Natural killer cell (primary cell): Measurements from ENCODE around the gene F11. TPM values are rescaled to one million over a fixed set of nuclear protein-coding genes. Genes with fewer than 3 reads are reported as not detected.

Experiments
- ATAC-seq, 3 donors: fragments of 150-1000 bp in 2 of 3; fragments of 200-7000 bp in 1 of 3; cut with Tn5 transposase; 1 replicate in 1 of 3; 2 replicates in 2 of 3; pipeline ENCODE4 v1.10.0; 2021; ENCODE audit warnings: mild to moderate bottlenecking in 2 of 3, moderate library complexity in 2 of 3
- DNase-seq, 2 donors: peaks; one replicate each; pipeline versions ENCODE4 v3.0.0 to v3.0.0-alpha.2; 2013 to 2021; ENCODE audit warnings: mixed read lengths in 1 of 2
- H3K27ac ChIP-seq: one replicate; pipeline ENCODE4 v1.5.1; 2013; ENCODE audit warnings: mild to moderate bottlenecking, low read length
- H3K27me3 ChIP-seq: one replicate; pipeline ENCODE4 v1.6.1; 2013; ENCODE audit warnings: low read length; ENCODE audit not compliant: control insufficient read depth, insufficient read depth
- H3K36me3 ChIP-seq: one replicate; pipeline ENCODE4 v1.6.1; 2013; ENCODE audit warnings: low read length; ENCODE audit not compliant: control insufficient read depth, insufficient read depth
- H3K4me1 ChIP-seq: one replicate; pipeline ENCODE4 v1.6.1; 2013; ENCODE audit warnings: low read length; ENCODE audit not compliant: control insufficient read depth, insufficient read depth
- H3K4me3 ChIP-seq: one replicate; pipeline ENCODE4 v1.5.1; 2013; ENCODE audit warnings: low read length
- H3K9me3 ChIP-seq: one replicate; pipeline ENCODE4 v1.6.1; 2013; ENCODE audit warnings: low read length; ENCODE audit not compliant: control insufficient read depth, insufficient read depth
- H3K27ac Mint-ChIP-seq, 2 donors: one replicate each; pipeline ENCODE4 v1.8.0; 2022; ENCODE audit warnings: mild to moderate bottlenecking in 2 of 2, mixed read lengths in 2 of 2, moderate library complexity in 1 of 2
- H3K27me3 Mint-ChIP-seq, 2 donors: one replicate each; pipeline ENCODE4 v1.8.0; 2022; ENCODE audit warnings: low read depth in 2 of 2, mixed read lengths in 2 of 2
- H3K36me3 Mint-ChIP-seq: one replicate; pipeline ENCODE4 v1.8.0; 2022; ENCODE audit warnings: mixed read lengths
- H3K4me1 Mint-ChIP-seq, 2 donors: one replicate each; pipeline ENCODE4 v1.8.0; 2022; ENCODE audit warnings: mixed read lengths in 2 of 2
- H3K4me3 Mint-ChIP-seq: one replicate; pipeline ENCODE4 v1.8.0; 2022; ENCODE audit warnings: mild to moderate bottlenecking, moderate library complexity, mixed read lengths
- H3K9me3 Mint-ChIP-seq, 2 donors: one replicate each; pipeline ENCODE4 v1.8.0; 2022; ENCODE audit warnings: mixed read lengths in 2 of 2
- WGBS: methylation state at CpG from one replicate; pipeline ENCODE4 v1.1.7; 2013; ENCODE audit warnings: missing lambda C conversion rate; ENCODE audit not compliant: insufficient coverage; 5-methylcytosine and 5-hydroxymethylcytosine counted together
- intact Hi-C: fragments of 100-400 bp; cut with micrococcal nuclease; formaldehyde crosslinking; loops from one replicate; pipeline ENCODE4 v1.14.2; 2022
- total RNA-seq, 4 donors: library from RNA; stranded (reverse); fragments of 120-200 nt in 1 of 4; gene quantifications; one replicate each; pipeline versions ENCODE4 v1.2.3 to v1.2.4, GENCODE V29; 2013 to 2022
- TF ChIP-seq, protein P1 (sequence below): fragments of 200-600 bp; IDR thresholded peaks from one replicate; pipeline ENCODE4 v1.8.0; 2022; ENCODE audit warnings: antibody characterized with exemption

The F11 gene
- total RNA-seq, 3 donors from 2014 or later (not counting 1 experiment from before 2014, with no cell fraction given), result 0.68 to 1.1 TPM; not detected in 1

DNA sequence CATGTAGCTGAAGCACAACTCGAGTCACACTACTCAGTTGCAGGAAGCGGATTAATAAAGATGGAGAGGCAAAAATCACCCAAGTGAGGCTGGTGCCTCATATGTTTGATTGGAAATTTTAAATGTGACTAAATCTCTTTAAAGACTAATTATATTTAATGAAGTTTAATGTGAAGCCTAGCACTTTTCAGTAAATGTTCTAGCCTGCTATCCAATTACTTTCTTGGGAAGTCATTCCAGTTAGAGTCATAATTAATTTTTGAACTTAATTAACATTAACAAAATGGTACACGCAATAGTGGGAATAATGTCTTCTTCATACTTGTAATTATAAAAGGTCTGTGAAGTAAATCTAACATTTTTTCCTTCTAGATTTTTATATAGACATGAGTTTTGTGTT lies 20.6 kb downstream of the F11 start:
- H3K27ac ChIP-seq, result no peak overlapping the region
- H3K9me3 Mint-ChIP-seq, result no peaks in the 10 kb centered on the region
- no peak for DNase-seq
- intact Hi-C loops, result no loop called here
- H3K36me3 ChIP-seq, result no peaks in the 10 kb centered on the region
- H3K36me3 Mint-ChIP-seq, result no peaks in the 10 kb centered on the region
- H3K27me3 ChIP-seq, result no peaks in the 10 kb centered on the region
- 86% methylated on average over 2 of the region's 3 CpGs for WGBS
- no peak for ATAC-seq
- no peak overlapping the region for H3K4me3 Mint-ChIP-seq
- no peak overlapping the region for H3K27ac Mint-ChIP-seq
- no peak overlapping the region for H3K4me3 ChIP-seq
- TF ChIP-seq, protein P1, sequence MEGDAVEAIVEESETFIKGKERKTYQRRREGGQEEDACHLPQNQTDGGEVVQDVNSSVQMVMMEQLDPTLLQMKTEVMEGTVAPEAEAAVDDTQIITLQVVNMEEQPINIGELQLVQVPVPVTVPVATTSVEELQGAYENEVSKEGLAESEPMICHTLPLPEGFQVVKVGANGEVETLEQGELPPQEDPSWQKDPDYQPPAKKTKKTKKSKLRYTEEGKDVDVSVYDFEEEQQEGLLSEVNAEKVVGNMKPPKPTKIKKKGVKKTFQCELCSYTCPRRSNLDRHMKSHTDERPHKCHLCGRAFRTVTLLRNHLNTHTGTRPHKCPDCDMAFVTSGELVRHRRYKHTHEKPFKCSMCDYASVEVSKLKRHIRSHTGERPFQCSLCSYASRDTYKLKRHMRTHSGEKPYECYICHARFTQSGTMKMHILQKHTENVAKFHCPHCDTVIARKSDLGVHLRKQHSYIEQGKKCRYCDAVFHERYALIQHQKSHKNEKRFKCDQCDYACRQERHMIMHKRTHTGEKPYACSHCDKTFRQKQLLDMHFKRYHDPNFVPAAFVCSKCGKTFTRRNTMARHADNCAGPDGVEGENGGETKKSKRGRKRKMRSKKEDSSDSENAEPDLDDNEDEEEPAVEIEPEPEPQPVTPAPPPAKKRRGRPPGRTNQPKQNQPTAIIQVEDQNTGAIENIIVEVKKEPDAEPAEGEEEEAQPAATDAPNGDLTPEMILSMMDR, result no peak
- no peaks in the 10 kb centered on the region for H3K4me1 Mint-ChIP-seq
- no peaks in the 10 kb centered on the region for H3K4me1 ChIP-seq
- H3K9me3 ChIP-seq, result no peaks in the 10 kb centered on the region
- H3K27me3 Mint-ChIP-seq, result peaks cover 0 to 7% of the 10 kb centered on the region in 2 donors

DNA sequence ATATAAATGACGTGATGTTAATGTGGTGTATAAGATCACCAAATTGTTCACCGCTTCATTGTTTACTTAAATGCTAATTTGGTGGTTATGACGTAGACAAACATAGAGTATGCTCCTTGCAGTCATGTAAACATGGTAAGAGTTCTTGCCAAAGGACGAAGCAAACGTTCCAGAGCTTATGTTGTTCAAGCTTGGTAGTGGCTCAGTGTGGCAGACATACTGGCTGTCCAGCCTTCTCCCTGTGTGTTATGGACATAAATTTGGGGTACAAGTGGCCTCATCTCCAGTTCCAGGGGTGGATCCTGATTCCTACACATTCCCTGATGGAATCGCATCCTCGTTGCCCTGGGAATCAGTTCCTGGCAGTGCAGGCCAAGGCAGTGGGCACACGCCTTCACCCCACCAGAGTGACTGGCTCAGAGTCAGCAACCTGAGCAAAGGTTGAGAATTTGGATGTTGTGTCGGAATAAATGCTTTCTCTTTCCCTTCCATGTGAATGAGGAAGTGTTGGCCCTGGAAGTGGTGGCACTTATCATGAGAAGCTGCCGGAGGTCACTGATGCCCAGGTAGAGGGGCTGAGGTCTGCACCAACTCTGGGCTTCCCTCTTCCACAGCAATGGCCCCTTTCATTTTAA lies 25.4 kb downstream of the F11 start:
- H3K4me1 Mint-ChIP-seq, result no peaks in the 10 kb centered on the region
- no peak overlapping the region for H3K4me3 Mint-ChIP-seq
- H3K9me3 Mint-ChIP-seq, result no peaks in the 10 kb centered on the region
- Histone ChIP-seq H3K36me3 (no peaks in the 10 kb centered on the region), H3K27ac (no peak overlapping the region), H3K4me1 (no peaks in the 10 kb centered on the region), H3K4me3 (no peak overlapping the region), H3K27me3 (no peaks in the 10 kb centered on the region), H3K9me3 (no peaks in the 10 kb centered on the region)
- TF ChIP-seq, protein P1, result no peak
- no peak for DNase-seq
- WGBS, result 85% methylated on average over 10 of the region's 10 CpGs
- no peak for ATAC-seq
- peaks cover 0 to 7% of the 10 kb centered on the region in 2 donors for H3K27me3 Mint-ChIP-seq
- H3K36me3 Mint-ChIP-seq, result no peaks in the 10 kb centered on the region
- H3K27ac Mint-ChIP-seq, result no peak overlapping the region
- intact Hi-C loops, result no loop called here

DNA sequence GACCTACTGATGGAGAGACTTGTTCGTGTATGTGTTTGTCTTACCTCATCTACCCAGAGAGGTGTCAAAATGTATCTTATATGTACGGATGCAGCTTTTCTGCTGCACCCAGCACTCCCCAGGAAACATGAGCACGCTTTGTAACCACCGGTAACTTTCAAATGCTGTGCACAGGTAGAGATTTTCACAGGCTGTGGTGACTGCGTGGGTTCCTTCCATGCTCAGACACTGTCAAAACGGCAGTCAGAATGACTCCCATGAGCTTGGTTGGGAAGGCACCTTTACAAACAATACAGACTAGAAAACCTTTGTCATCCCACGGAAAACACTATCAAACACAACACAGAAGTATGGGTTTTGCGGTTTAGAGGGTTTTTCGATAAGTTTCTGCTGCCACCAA lies 28.2 kb downstream of the F11 start:
- no peaks in the 10 kb centered on the region for H3K36me3 ChIP-seq
- Mint-ChIP-seq H3K27ac (no peak overlapping the region), H3K27me3 (peaks cover 6 to 12% of the 10 kb centered on the region in 2 donors), H3K9me3 (no peaks in the 10 kb centered on the region), H3K4me1 (no peaks in the 10 kb centered on the region), H3K36me3 (no peaks in the 10 kb centered on the region), H3K4me3 (no peak overlapping the region)
- no peak overlapping the region for H3K27ac ChIP-seq
- intact Hi-C loops, result no loop called here
- H3K27me3 ChIP-seq, result peaks cover 6% of the 10 kb centered on the region
- WGBS, result 91% methylated on average over 8 of the region's 9 CpGs
- DNase-seq, result no peak
- H3K9me3 ChIP-seq, result no peaks in the 10 kb centered on the region
- H3K4me3 ChIP-seq, result no peak overlapping the region
- no peaks in the 10 kb centered on the region for H3K4me1 ChIP-seq
- TF ChIP-seq, protein P1, result no peak
- no peak for ATAC-seq

DNA sequence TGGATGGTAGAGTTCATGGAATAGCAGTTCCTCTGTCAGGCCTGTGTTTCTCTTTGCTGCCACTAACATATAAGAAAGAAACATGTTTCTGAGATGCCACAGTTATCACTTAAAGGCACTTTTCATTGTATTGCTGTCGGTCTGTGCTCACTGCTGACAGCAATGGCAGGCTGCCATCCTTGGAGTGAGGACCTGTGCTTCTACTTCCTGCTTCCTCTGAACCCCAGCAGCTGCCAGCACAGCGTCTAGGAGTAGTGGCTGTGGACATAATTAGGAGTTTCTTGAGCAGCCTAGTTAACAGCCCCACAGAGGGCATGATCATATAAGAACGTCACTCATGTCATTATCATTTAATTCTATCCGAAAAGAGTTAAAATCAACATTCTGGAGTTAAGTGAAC lies 30.5 kb downstream of the F11 start:
- WGBS, result 45% methylated on average over 2 of the region's 4 CpGs
- H3K27ac ChIP-seq, result no peak overlapping the region
- no peaks in the 10 kb centered on the region for H3K9me3 Mint-ChIP-seq
- no peaks in the 10 kb centered on the region for H3K36me3 ChIP-seq
- no peak overlapping the region for H3K4me3 ChIP-seq
- no peak overlapping the region for H3K4me3 Mint-ChIP-seq
- ATAC-seq (no peak), DNase-seq (no peak)
- no peaks in the 10 kb centered on the region for H3K9me3 ChIP-seq
- no peaks in the 10 kb centered on the region for H3K4me1 Mint-ChIP-seq
- peaks cover 9 to 21% of the 10 kb centered on the region in 2 donors for H3K27me3 Mint-ChIP-seq
- no peak overlapping the region for H3K27ac Mint-ChIP-seq
- H3K36me3 Mint-ChIP-seq, result no peaks in the 10 kb centered on the region
- H3K4me1 ChIP-seq, result no peaks in the 10 kb centered on the region
- intact Hi-C loops, result loop anchor here (2.0 kb wide), 1 partner anchor 290 kb away; no protein-coding TSS in a partner anchor
- H3K27me3 ChIP-seq, result peaks cover 6% of the 10 kb centered on the region
- TF ChIP-seq, protein P1, result no peak
